ENCODE data around the gene VAT1.
"Not testable (repeated sequence)": the region's sequence is repeated elsewhere in the genome, so short reads cannot be mapped to it uniquely, and the experiment has no call there.

The VAT1 gene

GRCh38 chr17:43010667-43011308 lies 11.4 kb downstream of the VAT1 start:
- in situ Hi-C loops (cut with HindIII; ENCODE audit: low sequenced_read_pairs) = no loop called here

DNA sequence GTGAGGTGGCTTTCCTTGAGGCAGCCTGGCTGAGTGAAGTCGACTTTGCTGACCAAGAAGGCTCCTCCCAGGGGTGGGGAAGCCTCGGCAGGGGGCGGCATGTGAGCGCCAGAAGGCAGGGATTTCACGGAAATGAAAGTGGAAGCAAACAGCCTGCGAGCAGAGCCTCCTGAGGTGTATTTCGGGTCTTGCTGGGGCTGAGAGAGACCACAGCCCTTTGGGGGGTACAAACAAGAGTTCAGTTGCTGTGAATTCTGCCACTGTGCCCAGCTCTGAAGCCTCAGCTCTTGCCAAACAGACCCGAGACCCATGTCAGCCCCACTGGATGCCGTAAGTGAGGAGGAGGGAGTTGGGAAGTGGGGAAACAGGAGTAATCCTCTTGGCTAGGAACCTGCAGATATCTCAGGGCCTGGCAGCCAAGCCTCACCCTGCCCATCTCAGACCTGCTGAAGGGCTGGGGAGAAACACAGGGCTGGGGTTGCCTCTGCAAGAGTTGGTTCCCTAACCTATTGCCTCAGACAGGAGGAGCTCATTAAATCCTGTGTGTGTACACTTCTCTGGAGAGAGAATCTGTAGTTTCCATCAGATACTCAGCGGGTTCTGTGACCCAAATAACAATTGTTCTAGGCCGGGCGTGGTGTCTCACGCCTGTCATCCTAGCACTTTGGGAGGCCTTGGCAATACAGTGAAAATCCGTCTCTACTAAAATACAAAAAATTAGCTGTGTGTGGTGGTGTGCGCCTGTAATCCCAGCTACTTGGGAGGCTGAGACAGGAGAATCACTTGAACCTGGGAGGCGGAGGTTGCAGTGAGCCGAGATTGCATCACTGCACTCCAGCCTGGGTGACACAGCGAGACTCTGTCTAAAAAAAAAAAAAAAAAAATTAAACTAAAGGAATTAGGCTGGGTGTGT lies 15.3 kb downstream of the VAT1 start, which contains the start of gene IFI35:
Gene IFI35 (plus strand): TSS at position 146 of the 913 bp plus-strand sequence. CDS start 164 bp downstream, at position 310.
- in situ Hi-C loops (cut with HindIII; ENCODE audit: low sequenced_read_pairs) = no loop called here

- in situ Hi-C loops (cut with HindIII; ENCODE audit: low sequenced_read_pairs) = no loop called here
These were observed 18.5 kb downstream of the VAT1 start for GRCh38 chr17:43003542-43004172.

- in situ Hi-C loops (cut with HindIII; ENCODE audit: low sequenced_read_pairs) = not testable (repeated sequence)
These were observed 21.3 kb downstream of the VAT1 start for GRCh38 chr17:43000894-43001293.

DNA sequence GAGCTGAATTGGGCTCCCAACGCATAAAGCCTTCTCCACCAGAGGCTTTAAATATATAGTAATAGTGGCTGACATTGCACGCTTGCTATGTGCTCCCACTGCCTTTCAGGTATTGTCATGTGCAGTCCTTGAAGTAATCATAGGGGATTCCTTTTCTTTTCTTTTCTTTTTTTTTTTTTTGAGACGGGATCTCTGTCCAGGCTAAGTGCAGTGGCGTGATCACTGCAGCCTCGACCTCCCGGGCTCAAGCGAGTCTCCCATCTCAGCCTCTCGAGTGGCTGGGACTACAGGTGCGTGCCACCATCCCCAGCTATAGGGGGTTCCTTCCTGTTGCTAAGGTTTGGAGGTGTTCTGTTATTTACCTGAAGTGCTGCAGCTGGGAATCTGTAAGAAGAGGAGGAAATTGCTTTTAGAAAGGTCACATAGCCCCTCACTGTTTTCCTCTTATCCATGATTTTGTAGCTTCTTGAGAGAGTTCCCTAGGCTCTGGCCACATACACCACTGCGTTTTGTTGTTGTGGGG lies 23.1 kb downstream of the VAT1 start:
- in situ Hi-C loops (cut with HindIII; ENCODE audit: low sequenced_read_pairs) = no loop called here

GRCh38 chr17:42997984-42998938 lies 23.9 kb downstream of the VAT1 start, which contains the start of gene RPL27:
Gene RPL27, plus strand, starts transcription at chr17:42998419. Its CDS starts 332 bp downstream, at chr17:42998751.
- in situ Hi-C loops (cut with HindIII; ENCODE audit: low sequenced_read_pairs) = no loop called here

GRCh38 chr17:42997390-42997983 lies 24.7 kb downstream of the VAT1 start:
- in situ Hi-C loops (cut with HindIII; ENCODE audit: low sequenced_read_pairs) = no loop called here

DNA sequence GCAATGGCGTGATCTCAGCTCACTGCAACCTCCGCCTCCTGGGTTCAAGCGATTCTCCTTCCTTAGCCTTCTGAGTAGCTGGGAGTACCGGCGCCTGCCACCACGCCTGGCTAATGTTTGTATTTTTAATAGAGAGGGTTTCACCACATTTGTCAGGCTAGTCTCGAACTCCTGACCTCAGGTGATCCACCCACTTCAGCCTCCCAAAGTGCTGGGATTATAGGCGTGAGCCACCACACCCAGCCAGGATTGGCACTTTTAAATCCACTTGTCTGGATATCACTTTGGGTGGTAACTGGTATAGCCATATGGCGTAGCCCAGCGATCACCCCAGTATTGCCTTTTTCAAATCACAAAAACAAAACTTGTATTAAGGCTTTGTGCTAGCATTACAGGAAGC lies 28.3 kb downstream of the VAT1 start:
- in situ Hi-C loops (cut with HindIII; ENCODE audit: low sequenced_read_pairs) = not testable (repeated sequence)

- in situ Hi-C loops (cut with HindIII; ENCODE audit: low sequenced_read_pairs) = no loop called here
These were observed 29.3 kb downstream of the VAT1 start for GRCh38 chr17:42992872-42993271.

DNA sequence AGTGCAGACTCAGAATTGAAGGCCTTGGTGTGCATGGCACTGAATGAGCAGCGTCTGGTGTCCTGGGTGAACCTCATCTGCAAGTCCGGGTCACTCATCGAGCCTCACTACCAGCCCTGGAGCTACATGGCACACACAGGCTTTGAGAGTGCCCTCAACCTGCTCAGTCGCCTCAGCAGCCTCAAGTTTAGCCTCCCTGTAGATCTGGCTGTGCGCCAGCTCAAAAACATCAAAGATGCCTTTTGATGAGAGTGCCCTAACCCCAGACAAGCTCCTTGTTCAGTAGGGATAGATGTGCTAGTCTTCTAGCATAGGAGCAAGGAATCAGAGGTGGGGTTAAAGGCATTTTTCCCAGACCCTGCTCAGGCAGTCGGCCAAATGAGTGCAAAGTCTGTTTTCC lies 30.7 kb downstream of the VAT1 start:
- in situ Hi-C loops (cut with HindIII; ENCODE audit: low sequenced_read_pairs) = no loop called here

- in situ Hi-C loops (cut with HindIII; ENCODE audit: low sequenced_read_pairs) = no loop called here
These were observed 32.2 kb downstream of the VAT1 start for GRCh38 chr17:42989726-42990652.

DNA sequence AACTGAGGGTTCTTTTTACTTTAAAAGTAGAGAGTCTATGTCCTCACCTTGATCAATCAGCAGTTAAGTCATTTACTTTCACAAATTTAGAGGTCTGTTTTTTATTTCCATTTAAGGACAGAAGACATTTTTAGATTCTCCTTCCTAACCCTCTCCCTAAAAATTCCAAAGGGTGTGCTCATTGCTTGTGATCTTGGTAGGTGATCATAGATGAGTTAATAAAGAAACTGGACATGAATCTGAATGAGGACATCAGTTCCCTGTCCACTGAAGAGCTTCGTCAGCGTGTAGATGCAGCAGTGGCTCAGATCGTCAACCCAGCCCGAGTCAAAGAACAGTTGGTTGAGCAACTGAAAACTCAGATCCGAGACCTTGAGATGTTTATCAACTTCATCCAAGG lies 33.0 kb downstream of the VAT1 start:
- in situ Hi-C loops (cut with HindIII; ENCODE audit: low sequenced_read_pairs) = no loop called here

GRCh38 chr17:42985225-42985624 lies 37.0 kb downstream of the VAT1 start:
- in situ Hi-C loops (cut with HindIII; ENCODE audit: low sequenced_read_pairs) = no loop called here

DNA sequence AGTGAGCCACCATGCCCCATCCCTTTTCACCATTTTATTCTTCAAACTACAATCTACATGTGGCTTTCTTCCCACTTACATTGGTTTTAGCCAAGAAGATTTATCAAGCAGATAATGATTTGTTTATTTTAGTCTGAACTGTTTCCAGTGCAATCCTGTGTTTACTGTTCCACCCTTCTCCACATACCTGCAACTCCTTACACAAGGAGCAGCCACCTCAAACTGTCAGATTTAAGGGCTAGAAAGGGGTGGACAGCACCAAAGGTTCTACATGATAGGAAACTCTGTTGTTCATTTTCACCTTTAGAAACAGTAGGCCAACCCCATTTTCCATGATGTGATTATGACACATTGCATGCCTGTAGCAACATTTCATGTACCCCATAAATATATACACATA lies 39.9 kb downstream of the VAT1 start:
- in situ Hi-C loops (cut with HindIII; ENCODE audit: low sequenced_read_pairs) = no loop called here

DNA sequence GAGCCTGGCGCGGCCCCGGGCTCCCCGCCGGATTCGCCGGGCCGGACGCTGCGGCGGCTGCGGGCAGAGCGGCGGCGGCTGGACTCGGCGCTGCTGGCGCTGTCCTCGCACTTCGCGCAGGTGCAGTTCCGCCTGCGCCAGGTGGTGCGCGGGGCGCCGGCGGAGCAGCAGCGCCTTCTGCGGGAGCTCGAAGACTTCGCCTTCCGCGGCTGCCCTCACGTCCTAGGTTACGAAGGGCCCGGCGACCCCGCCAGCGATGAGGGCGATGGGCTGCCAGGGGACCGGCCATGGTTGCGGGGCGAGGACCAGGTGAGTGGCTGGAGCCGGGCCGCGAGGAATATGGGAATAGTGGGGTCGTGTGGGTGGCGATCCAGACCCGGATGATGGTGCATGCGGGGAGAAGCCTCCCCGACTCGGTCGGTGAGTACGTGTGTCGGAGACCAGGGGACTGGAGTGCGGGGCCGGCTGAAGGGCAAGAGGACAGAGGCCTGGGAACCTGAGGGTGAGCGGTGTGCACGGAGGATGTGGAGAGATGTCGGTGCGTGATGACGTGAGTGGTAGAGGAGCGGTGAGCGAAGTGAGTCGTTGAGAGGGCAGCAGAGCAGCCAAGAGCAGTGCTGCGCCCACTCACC lies 41.3 kb downstream of the VAT1 start:
- in situ Hi-C loops (cut with HindIII; ENCODE audit: low sequenced_read_pairs) = no loop called here

GRCh38 chr17:42980274-42980765 lies 41.9 kb downstream of the VAT1 start, which contains the start of gene RUNDC1:
Gene RUNDC1, plus strand, starts transcription at chr17:42980565. Its CDS starts 12 bp downstream, at chr17:42980577.
- in situ Hi-C loops (cut with HindIII; ENCODE audit: low sequenced_read_pairs) = no loop called here

DNA sequence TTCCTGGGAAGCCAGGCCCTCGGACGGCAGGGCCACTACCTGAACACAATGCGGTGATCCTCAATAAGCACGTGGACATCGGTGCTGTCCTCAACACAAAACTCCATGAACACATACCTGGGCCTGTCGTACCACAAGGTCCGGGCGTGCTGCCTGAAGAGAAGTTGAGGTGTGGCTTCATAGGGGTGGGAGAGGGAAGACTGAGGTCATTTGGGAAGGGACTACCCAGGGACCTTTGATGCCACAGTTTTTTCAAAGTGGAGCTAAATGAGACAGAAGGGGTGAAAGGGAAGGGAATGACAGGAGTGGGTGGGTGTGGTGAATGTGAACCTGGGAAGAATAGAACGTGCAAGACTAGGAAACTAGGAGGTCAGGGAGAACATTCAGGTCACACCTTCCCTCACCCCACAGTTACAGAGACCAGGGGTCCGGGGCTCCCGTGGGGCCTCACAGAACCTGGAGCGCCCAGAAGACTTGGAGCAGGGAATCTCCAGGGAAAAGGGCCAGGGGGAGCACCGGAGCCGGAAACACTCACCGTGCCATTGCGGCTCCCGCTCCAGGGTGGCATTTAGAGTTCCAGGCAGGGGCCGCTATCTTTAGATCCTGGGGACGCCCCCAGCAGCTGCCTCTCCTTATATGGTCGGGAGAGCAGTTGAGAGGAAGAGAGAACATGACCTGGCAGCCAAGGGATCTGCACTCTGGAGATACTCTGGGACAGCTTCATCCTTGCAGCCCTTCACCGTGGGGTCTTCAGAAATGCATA lies 42.5 kb downstream of the VAT1 start, which contains the start of gene PTGES3L:
Gene PTGES3L (minus strand): TSS at position 570 of the 763 bp plus-strand sequence. CDS start 27 bp downstream, at position 543.
- in situ Hi-C loops (cut with HindIII; ENCODE audit: low sequenced_read_pairs) = no loop called here

Measured in DLD1 (cell line).